ENCODE measurements around the gene SLC2A10. TPM values are rescaled to one million over a fixed set of nuclear protein-coding genes. Genes with fewer than 3 reads are reported as not detected.

The SLC2A10 gene
- total and polyA plus RNA-seq, 10 of the 15 experiments (the other 5 are each of a cell fraction or from before 2014, with no cell fraction given) = not detected

DNA sequence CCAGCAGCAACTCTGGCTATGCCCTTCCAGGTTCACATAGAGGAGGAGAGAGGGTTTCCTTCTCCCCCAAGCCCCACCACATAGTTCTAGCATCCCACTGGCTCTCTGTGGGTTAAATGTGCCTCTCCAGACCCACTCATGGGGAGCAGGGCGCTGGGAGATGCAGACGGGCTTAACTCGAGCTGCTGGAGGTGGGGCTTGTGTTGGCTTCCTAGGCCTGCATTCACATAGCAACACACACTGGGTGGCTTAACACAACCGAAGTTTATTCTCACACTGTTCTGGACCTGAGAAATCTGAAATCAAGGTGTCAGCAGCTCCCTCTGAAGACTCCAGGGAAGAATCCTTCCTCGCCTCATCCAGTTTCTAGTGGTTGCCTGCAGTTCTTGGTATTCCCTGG lies 33.6 kb downstream of the SLC2A10 start:
- no peak for FAIRE-seq
- in situ Hi-C loops (cut with MboI) = no loop called here
- no peaks in the 10 kb centered on the region for H3K79me2 ChIP-seq (ENCODE audit: control insufficient read depth, insufficient read depth, low read length)
- no peaks in the 10 kb centered on the region; the same call in 2 of the 3 replicates for H3K9me3 ChIP-seq (replicated peaks; ENCODE audit: control insufficient read depth, insufficient read depth, low read length)
- TF ChIP-seq NBN (IDR thresholded peaks at IDR 0.05) (no peak), FOXK2 (IDR thresholded peaks at IDR 0.05) (no peak), CHD1 (IDR thresholded peaks at IDR 0.05; ENCODE audit: low read depth, low read length) (no peak), NFYA (IDR thresholded peaks at IDR 0.05; ENCODE audit: borderline replicate concordance, low read depth, low read length) (no peak), HDAC6 (IDR thresholded peaks at IDR 0.05; ENCODE audit: unreplicated experiment) (no peak), IKZF2 (IDR thresholded peaks at IDR 0.05) (no peak), RBBP5 (conservative IDR thresholded peaks at IDR 0.05) (no peak), HDGF (IDR thresholded peaks at IDR 0.05) (no peak), BACH1 (IDR thresholded peaks at IDR 0.05; ENCODE audit: borderline replicate concordance) (no peak), NR2C2 (IDR thresholded peaks at IDR 0.05; ENCODE audit: borderline replicate concordance, control insufficient read depth, insufficient read length, low read depth) (no peak), TBL1XR1 (IDR thresholded peaks at IDR 0.05; ENCODE audit: low read depth, low read length) (no peak), MTA3 (IDR thresholded peaks at IDR 0.05; ENCODE audit: borderline replicate concordance, low read length) (no peak), RUNX3 (IDR thresholded peaks at IDR 0.05; ENCODE audit: low read length) (no peak), POLR2AphosphoS2 (IDR thresholded peaks at IDR 0.05; ENCODE audit: low read depth, low read length) (no peak), SKIL (IDR thresholded peaks at IDR 0.05; ENCODE audit: low read depth, poor library complexity, severe bottlenecking) (no peak), ZNF622 (IDR thresholded peaks at IDR 0.05) (no peak), BMI1 (IDR thresholded peaks at IDR 0.05; ENCODE audit: borderline replicate concordance) (no peak), MTA2 (IDR thresholded peaks at IDR 0.05; ENCODE audit: low read depth) (no peak), KDM1A (IDR thresholded peaks at IDR 0.05; ENCODE audit: borderline replicate concordance) (no peak), GATAD2B (conservative IDR thresholded peaks at IDR 0.05; ENCODE audit: low read depth) (no peak)
- no peaks in the 10 kb centered on the region for H3K36me3 ChIP-seq (ENCODE audit: control insufficient read depth in 2 of 2, insufficient read depth in 2 of 2, low read length in 1 of 2)
- no peak overlapping the region for H3K4me2 ChIP-seq (ENCODE audit: control insufficient read depth, insufficient read depth)
- H4K20me1 ChIP-seq (ENCODE audit: control insufficient read depth, insufficient read depth) = no peaks in the 10 kb centered on the region
- POLR2A ChIA-PET = no interaction called here
- SMC1A ChIA-PET (ENCODE audit: uncharacterized antibody, unreplicated experiment) = no interaction called here
- no peak for ATAC-seq
- BruUV-seq (replicated peaks) = no TSS peak
- 4% methylated on average over 5 of the region's 5 CpGs for WGBS (ENCODE audit: insufficient coverage, insufficient replicate concordance, low lambda C conversion rate, missing lambda C conversion rate)
- intact Hi-C loops (cut with micrococcal nuclease; ENCODE audit: unreplicated experiment) = no loop called here
- RAD21 ChIA-PET (ENCODE audit: unreplicated experiment) = no interaction called here
- CTCF ChIA-PET = no interaction called here
- H3K4me3 ChIP-seq = no peak overlapping the region
- no peaks in the 10 kb centered on the region for H3K4me1 ChIP-seq (ENCODE audit: control insufficient read depth, insufficient read depth, low read length)
- no peak overlapping the region for H2AFZ ChIP-seq (ENCODE audit: control insufficient read depth, low read depth, low read length)
- no peaks in the 10 kb centered on the region; a peak in 1 of 4 replicates for H3K27me3 ChIP-seq (replicated peaks in 1 of 2; ENCODE audit: control insufficient read depth in 2 of 2, insufficient read depth in 2 of 2, low read length in 1 of 2)
- no peak overlapping the region for H3K9ac ChIP-seq (ENCODE audit: control insufficient read depth, insufficient read depth, low read length)
- no peak overlapping the region for H3K27ac ChIP-seq (ENCODE audit: control insufficient read depth, insufficient read depth)
- no peak for DNase-seq (ENCODE audit: low read depth, low spot score)

Data from GM12878 (cell line).